Lower lobe of right lung (tissue), 2 donors: Measurements from ENCODE around the gene MEIS3. TPM values are rescaled to one million over a fixed set of nuclear protein-coding genes. Genes with fewer than 3 reads are reported as not detected.

Experiments
- ATAC-seq, 2 donors: fragments of 200-7000 bp; cut with Tn5 transposase; one replicate each; pipeline ENCODE4 v1.9.1; 2020 to 2022; ENCODE audit warnings: mild to moderate bottlenecking in 2 of 2, moderate library complexity in 2 of 2
- DNase-seq: peaks from one replicate; pipeline ENCODE4 v3.0.0-alpha.2; 2020
- H3K27ac ChIP-seq: fragments of 200-600 bp; one replicate; pipeline ENCODE4 v1.8.0; 2022
- H3K27me3 ChIP-seq: fragments of 200-600 bp; one replicate; pipeline ENCODE4 v1.8.0; 2022; ENCODE audit warnings: low read depth
- H3K36me3 ChIP-seq: fragments of 200-600 bp; one replicate; pipeline ENCODE4 v1.8.0; 2022; ENCODE audit warnings: mild to moderate bottlenecking
- H3K4me1 ChIP-seq: fragments of 200-600 bp; one replicate; pipeline ENCODE4 v1.8.0; 2022
- H3K4me3 ChIP-seq: fragments of 200-600 bp; one replicate; pipeline ENCODE4 v1.8.0; 2022; ENCODE audit warnings: mild to moderate bottlenecking
- H3K9me3 ChIP-seq: fragments of 200-600 bp; one replicate; pipeline ENCODE4 v1.8.0; 2022
- CTCF ChIP-seq: fragments of 200-600 bp; IDR thresholded peaks from one replicate; pipeline ENCODE4 v1.8.0; 2022; ENCODE audit warnings: antibody characterized with exemption, mild to moderate bottlenecking
- intact Hi-C: fragments of 100-400 bp; cut with DNase I; formaldehyde crosslinking; loops from one replicate; pipeline ENCODE4 v1.11.0; 2022
- total RNA-seq: library from RNA; stranded (reverse); fragmentation: NEBNext Ultra II Directional; extraction: Animal tissue kit (Norgen Biotek cat#: 25700); gene quantifications from one replicate; pipeline ENCODE4 v1.2.1, GENCODE V29; 2021
- donor health status: DM: no; HTN: yes; CAD: no; lungs with severe emphysema.

Gene MEIS3
- total RNA-seq, 1 donor from 2014 or later: 5.3 TPM

DNA sequence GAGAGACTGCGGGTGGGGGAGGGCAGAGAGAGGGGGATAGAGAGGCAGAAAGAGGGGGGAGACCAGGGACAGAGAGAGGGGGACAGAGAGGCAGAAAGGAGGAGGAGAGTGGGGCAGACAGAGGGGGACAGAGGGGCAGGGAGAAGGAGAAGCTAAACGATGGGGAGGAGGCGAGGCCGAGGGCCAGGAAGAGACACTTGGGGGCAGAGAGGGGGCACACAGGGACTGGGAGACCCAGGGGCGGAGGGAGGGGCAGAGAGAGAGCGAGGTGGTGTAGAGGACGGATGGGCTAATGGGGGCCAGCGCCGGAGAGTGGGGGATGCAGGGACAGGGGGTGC, 666 bp downstream of the MEIS3 start:
- no peak for TF ChIP-seq CTCF
- Histone ChIP-seq H3K36me3 (no peaks in the 10 kb centered on the region), H3K4me1 (peaks cover 6% of the 10 kb centered on the region), H3K27ac (no peak overlapping the region), H3K4me3 (peak overlapping the region; percentile 42), H3K9me3 (no peaks in the 10 kb centered on the region), H3K27me3 (peaks cover 73% of the 10 kb centered on the region)
- intact Hi-C loops: no loop called here
- DNase-seq (no peak), ATAC-seq (no peak)

DNA sequence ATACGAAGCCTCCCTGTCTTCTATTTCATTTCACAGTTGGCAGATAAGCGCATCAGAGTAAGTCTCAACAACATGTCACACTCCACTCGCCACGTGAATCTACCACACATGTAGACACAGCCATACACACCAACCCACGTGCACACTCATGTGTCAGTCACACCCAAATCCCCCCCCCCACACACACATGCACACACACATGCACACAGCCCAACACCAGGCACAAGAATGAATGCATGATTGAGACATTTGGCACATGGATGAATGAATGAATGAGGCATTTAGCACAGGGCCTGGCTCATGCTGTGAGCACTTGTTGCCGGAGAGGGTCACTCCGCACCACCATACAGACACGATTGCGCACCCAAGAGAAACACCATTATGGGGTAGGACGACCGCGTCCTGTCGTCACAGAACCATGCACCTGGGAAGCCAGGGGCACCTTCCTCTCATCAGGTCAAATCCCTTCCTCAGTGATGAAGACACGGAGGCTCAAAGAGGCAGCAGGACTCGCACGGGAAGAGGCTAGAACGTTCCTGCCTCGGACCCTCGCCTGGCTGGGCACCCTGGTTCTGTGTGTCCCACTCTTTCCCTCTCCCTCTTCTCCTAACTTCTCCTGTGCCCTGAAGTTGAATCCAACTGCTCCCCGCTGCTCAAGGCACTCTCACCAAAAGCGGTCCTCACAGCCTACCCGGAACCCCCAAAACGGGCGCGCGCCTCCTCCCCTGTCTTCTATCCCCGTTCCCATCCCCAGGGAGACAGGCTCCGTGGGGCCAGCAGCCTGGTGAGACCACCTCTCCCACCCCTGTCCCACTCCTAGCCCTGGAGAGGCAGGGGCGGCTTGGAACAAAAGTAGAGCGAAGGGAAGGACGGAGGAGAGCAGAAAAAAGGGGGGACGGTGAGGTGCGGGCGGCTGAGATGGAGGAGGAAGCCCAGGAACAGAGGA, 1.3 kb downstream of the MEIS3 start:
- peaks cover 6% of the 10 kb centered on the region for H3K4me1 ChIP-seq
- ATAC-seq (peak in 1 of 2 donors; percentile 20), DNase-seq (peak; percentile 9)
- H3K27me3 ChIP-seq: peaks cover 67% of the 10 kb centered on the region
- peak overlapping the region; percentile 42 for H3K4me3 ChIP-seq
- no peak for TF ChIP-seq CTCF
- H3K36me3 ChIP-seq: no peaks in the 10 kb centered on the region
- no peaks in the 10 kb centered on the region for H3K9me3 ChIP-seq
- intact Hi-C loops: no loop called here
- no peak overlapping the region for H3K27ac ChIP-seq

DNA sequence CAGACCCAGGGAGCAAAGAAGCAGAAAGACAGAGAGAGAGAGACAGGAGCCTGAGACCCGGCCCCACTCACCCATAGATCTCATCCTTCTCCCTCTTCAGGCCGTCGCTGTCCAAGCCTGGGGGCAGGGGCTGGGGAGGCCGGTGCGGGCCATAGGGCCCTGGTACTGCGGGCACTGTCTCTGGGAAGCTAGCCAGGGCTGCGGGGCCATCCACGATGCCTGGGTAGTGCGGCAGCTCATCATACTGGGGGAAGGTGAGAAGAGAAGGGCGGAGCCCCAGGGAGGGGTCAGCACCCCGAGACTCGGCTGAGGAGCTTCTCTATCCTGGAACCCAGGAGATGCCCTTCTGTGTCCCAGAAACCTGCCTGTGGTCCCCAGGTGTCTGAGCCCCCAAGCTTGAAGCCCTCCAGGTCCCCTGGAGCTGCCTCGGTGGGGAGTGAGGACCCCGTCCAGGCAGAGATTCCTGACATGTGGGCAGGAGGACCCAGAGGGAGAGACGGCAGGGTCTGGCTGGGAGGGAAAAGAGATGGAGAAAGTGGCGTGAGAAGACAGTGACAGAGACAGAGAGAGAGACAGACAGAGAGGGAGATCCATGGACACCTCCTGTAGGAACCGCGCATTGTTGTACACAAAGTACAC, 2.1 kb downstream of the MEIS3 start:
- ATAC-seq (peak in 1 of 2 donors; percentile 16), DNase-seq (peak; percentile 30)
- Histone ChIP-seq H3K9me3 (no peaks in the 10 kb centered on the region), H3K4me3 (no peak overlapping the region), H3K36me3 (no peaks in the 10 kb centered on the region), H3K27ac (no peak overlapping the region), H3K27me3 (peaks cover 59% of the 10 kb centered on the region), H3K4me1 (peaks cover 6% of the 10 kb centered on the region)
- intact Hi-C loops: no loop called here
- TF ChIP-seq CTCF: no peak

- Histone ChIP-seq H3K27ac (no peak overlapping the region), H3K27me3 (peaks cover 53% of the 10 kb centered on the region), H3K9me3 (no peaks in the 10 kb centered on the region), H3K4me3 (no peak overlapping the region), H3K36me3 (no peaks in the 10 kb centered on the region), H3K4me1 (peaks cover 6% of the 10 kb centered on the region)
- intact Hi-C loops: no loop called here
- ATAC-seq (no peak), DNase-seq (peak; percentile 32)
- no peak for TF ChIP-seq CTCF
These were observed 2.7 kb downstream of the MEIS3 start for GRCh38 chr19:47416643-47416985.

GRCh38 chr19:47415953-47416642, 3.2 kb downstream of the MEIS3 start:
- TF ChIP-seq CTCF: no peak
- DNase-seq (peak; percentile 25), ATAC-seq (no peak)
- Histone ChIP-seq H3K27ac (no peak overlapping the region), H3K27me3 (peaks cover 48% of the 10 kb centered on the region), H3K4me1 (peaks cover 6% of the 10 kb centered on the region), H3K9me3 (no peaks in the 10 kb centered on the region), H3K4me3 (no peak overlapping the region), H3K36me3 (no peaks in the 10 kb centered on the region)
- intact Hi-C loops: no loop called here
